Hepatocyte (in vitro differentiated cells): Measurements from ENCODE around the gene FAM20B.

ENCODE experiments used
- EZH2 ChIP-seq: fragments of 200-600 bp; sonication (generic); IDR thresholded peaks from 2 replicates; pipeline ENCODE4 v1.6.1; 2016; ENCODE audit warnings: antibody characterized with exemption, mild to moderate bottlenecking, borderline replicate concordance
- EZH2phosphoT487 ChIP-seq: fragments of 200-600 bp; sonication (generic); IDR thresholded peaks from one replicate; pipeline ENCODE4 v1.6.1; 2018; ENCODE audit warnings: antibody characterized with exemption, mild to moderate bottlenecking, low read depth, moderate library complexity; ENCODE audit not compliant: unreplicated experiment, severe bottlenecking
- TF ChIP-seq, protein P1 (sequence below): fragments of 200-600 bp; sonication (generic); IDR thresholded peaks from 2 replicates; pipeline ENCODE4 v1.5.1; 2016; ENCODE audit warnings: antibody characterized with exemption, mild to moderate bottlenecking; ENCODE audit not compliant: poor library complexity

GRCh38 chr1:179014123-179014522 is 11.6 kb upstream of the FAM20B start:
- TF ChIP-seq, protein P1, sequence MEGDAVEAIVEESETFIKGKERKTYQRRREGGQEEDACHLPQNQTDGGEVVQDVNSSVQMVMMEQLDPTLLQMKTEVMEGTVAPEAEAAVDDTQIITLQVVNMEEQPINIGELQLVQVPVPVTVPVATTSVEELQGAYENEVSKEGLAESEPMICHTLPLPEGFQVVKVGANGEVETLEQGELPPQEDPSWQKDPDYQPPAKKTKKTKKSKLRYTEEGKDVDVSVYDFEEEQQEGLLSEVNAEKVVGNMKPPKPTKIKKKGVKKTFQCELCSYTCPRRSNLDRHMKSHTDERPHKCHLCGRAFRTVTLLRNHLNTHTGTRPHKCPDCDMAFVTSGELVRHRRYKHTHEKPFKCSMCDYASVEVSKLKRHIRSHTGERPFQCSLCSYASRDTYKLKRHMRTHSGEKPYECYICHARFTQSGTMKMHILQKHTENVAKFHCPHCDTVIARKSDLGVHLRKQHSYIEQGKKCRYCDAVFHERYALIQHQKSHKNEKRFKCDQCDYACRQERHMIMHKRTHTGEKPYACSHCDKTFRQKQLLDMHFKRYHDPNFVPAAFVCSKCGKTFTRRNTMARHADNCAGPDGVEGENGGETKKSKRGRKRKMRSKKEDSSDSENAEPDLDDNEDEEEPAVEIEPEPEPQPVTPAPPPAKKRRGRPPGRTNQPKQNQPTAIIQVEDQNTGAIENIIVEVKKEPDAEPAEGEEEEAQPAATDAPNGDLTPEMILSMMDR, result no peak
- no peak for TF ChIP-seq EZH2
- TF ChIP-seq EZH2phosphoT487, result no peak
